Myocyte (in vitro differentiated cells): ENCODE measurements around the gene IL25. TPM values are rescaled to one million over a fixed set of nuclear protein-coding genes. Genes with fewer than 3 reads are reported as not detected.
A peak's percentile ranks its signal among the peaks of the same experiment; 100 is the strongest.

Experiments
- DNase-seq: peaks from one replicate; pipeline ENCODE4 v3.0.0-alpha.2; 2012; ENCODE audit warnings: low read depth
- total RNA-seq: library from RNA; depleted of rRNA; stranded (reverse); fragments of >200 nt; gene quantifications from 2 replicates; pipeline ENCODE4 v1.2.3, GENCODE V29; 2014

The IL25 gene
- total RNA-seq, 1 donor from 2014 or later, result not detected

DNA sequence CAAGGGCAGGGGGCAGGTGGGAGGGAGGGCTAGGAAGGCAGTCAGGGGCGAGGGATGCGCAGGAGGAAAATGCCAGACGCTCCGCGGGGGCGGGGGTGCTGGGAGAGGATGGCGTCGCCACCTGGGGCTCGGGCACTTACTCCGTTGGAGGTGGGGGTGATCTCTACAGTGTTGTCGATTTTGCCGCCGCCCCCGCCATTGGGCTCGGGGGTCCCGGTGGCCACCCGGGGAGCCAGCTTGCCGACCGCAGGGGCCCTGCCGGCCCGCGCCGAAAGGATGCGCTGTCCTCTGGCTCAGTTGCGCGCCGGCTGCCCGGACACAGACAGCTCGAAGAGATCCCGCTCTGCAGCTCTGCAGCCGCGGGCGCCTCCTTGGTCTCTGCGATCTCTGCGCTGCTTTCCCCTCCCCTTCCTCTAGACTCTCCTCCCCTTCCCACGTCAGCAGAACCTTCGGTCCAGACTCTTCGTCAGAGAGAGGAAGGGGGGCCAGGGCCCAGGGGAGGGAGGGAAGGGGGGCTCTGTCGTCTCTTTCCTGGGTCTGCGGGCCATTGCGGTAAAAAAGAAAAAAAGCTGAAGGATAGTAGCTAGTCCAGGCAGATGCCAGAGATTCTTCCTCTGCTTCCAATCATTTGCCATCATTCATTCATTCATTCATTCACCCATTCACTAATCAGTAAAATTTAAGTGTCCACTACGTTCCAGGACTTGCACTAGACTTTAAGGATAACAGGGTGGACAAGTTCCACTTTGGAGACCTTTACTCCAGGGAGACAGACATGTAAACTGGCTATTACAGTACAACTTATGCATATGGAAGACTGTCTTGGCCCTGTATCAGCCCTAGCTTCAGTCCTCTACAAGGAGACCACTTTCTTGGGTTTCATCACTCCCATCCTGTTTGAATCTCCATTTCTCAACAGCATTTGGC is 19.8 kb upstream of the IL25 start, which contains the start of gene SLC22A17:
Gene SLC22A17 (minus strand): TSS at position 382 of the 927 bp plus-strand sequence.
- DNase-seq, result peak; percentile 69

- DNase-seq, result no peak
These were observed 19.2 kb upstream of the IL25 start for GRCh38 chr14:23353433-23353780.

DNA sequence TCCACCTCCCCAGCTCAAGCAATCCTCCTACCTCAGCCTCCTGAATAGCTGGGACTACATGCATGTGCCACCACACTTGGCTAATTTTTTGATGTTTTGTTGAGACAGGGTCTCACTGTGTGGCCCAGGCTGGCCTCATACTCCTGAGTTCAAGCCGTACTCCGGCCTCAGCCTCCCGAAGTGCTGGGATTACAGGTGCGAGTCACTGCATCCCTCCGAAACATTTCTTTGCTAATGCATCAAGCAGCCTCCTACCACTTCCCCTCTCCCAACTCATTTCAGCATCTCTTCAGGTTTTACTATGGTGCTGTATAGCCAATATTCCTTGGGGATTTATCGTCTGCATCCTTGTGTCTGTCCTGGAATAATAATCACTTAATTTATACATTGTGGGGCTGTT is 17.6 kb upstream of the IL25 start:
- DNase-seq, result no peak

DNA sequence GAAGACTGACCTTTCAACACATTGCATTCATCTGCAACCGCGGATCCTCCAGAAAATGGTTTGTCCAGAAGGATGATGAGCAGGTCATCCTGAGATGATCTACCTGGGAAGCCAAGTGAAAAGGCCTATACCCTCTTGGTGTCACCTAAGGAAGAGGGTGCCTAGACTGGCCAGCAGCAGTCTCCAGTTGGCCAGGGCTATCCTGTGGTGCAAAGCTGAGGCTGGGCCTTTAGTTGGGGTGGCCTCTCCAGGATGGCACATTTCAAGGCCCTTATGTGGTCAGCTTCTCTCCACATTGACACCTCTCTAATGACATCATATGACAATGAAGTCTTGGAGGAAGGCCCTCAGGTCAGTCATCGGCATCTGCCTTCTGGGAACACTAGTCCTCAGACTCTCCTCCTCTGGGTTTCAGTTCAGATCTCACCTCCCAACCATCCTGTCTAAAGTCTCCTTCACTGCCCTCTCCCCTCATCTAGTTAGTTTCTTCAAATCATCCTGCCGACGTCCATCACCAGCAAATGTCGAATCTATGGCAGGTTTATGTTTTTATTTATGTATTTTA is 16.7 kb upstream of the IL25 start:
- DNase-seq, result no peak

GRCh38 chr14:23356662-23357061 is 15.9 kb upstream of the IL25 start:
- no peak for DNase-seq

DNA sequence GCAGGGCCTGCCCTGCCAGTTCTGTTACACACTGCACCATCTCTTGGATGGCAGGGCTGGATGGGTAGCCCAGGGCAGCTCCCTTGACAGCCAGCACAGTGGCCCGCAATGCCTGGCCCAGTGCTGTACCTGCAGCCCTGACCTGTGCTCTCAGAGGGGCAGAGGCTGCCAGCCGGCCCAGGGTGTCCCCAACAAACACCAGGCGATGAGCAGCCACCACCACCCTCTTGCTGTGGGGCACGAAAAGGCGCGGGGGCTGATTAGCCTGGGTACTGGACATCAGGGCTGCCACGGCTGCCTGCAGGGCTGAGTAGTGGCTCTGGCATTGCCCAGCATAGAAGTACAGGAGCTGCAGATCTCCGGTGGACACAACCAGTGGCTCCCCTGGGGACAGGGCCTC is 15.3 kb upstream of the IL25 start:
- DNase-seq, result no peak

GRCh38 chr14:23358042-23358441 is 14.6 kb upstream of the IL25 start:
- DNase-seq, result no peak

GRCh38 chr14:23358553-23359166 is 13.9 kb upstream of the IL25 start:
- no peak for DNase-seq

- DNase-seq, result no peak
These were observed 13.4 kb upstream of the IL25 start for GRCh38 chr14:23359167-23359626.

DNA sequence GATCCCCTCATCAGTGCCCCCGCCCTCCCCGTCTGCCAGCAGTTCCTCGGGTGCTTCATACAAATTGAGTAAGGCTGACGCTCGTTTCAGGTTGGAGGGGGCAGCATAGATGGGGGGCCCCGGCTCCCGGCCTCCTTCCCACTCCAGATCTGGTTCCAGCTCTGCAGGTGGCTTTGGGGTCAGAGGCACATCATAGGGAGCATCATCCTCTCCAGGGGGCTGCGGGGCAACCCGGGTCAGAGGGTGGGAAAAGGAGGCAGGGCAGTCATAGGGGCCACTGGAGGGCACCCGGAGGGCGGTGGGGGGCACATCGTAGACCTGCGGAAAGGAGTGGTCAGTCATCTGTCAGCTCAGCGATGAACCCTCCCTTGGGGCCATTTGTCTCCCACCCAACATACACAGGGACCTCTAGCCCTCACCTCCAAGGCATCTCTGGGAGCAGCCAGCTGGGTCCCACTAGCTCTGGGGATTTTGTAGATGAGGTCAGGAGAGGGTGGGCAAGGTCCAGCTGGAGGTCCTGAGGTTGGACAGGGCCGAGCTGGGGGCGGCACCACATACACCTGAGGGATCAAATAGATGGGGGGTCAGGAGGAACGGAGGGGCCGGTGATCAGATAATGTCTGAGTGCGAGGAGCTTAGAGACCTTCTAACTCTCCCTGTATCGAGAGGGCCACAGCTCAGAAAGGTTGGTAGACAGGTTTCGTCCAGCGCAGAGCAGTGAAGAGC is 12.7 kb upstream of the IL25 start:
- no peak for DNase-seq

DNA sequence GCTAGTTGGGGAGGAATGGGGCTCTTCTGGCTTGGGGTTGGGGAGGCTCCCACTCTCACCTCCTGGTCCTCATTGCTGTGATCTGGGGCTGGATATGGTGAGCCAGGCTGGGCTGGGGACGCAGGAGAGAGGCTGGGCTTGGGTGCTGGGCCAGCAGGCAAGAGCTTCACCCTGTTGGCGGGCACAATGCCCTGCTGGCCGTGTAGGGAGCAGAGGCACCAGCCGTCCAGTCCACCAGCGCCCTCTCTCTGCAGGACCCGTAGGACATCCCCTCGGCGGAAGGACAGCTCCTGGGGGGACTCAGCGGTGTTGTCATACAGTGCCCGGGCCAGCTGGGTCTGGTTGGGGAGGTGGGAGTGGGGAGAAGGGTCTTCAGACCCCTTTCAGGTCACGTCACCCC is 12.1 kb upstream of the IL25 start:
- DNase-seq, result no peak

DNA sequence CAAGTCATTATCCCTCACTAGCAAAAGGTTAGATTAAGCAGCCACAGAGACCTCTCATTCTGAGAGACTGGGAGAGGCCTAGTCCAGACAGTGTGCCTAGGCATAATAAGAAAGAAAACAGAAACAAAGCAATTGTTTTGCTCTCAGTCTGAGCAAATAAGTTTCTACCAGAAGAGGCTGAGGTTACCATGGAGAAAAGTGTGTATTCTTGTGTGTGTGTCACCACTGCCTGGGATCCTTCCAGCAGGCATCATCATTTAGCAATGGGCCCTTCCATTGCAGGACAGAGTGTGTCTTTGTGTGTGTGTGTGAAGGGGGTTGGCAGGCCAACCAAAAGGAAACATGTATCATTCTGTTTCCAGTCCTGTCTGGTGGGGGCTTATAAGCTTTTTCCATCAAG is 11.3 kb upstream of the IL25 start:
- no peak for DNase-seq

- no peak for DNase-seq
These were observed 10.8 kb upstream of the IL25 start for GRCh38 chr14:23361763-23362162.

- no peak for DNase-seq
These were observed 10.4 kb upstream of the IL25 start for GRCh38 chr14:23362200-23362599.

DNA sequence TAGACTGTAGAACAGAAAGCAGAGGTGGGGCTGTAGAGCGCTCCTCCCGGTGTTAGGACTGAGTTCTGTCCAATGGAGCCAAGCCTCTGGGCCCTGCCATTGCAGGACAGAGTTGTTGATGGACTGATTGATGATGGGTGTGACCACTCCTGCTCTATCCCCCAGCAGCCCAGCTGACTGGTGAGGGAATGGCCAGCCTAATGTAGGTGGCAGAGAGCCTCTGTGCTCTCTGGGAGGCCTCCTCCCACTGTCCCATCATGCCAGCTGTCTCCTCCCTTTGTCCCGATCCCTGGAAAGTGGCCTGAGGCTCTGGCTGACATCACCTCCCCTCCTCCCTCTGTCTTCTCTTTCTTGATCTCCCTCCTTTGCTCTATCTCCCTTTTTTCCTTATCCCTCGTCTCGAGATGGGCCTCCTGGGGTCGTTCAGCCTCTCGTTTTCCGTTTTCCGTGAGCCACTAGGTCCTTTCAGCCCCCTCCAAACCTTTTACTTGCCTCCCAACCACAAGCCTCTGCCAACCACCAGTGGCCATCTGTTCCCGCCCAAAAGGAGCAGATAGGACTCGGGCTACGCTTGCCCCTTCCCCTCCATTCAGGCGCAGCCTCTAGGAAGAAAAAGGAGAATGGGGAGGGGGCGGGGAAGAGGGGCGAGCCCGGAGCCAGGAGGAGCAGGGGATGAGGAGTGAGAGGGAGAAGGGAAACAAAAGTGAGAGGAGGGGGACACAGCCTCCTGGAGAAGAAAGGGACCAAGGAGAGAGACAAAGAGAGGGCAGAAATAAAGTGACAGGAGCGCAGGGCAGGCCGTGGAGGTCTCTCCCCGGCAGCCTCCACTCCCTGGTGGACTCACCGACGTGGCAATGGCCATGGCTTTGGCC is 8.2 kb upstream of the IL25 start:
- no peak for DNase-seq

GRCh38 chr14:23365036-23365731 is 7.4 kb upstream of the IL25 start, which contains the start of gene EFS:
Gene EFS, minus strand, starts transcription at chr14:23365172. Its CDS starts 147 bp downstream, at chr14:23365025.
- no peak for DNase-seq

DNA sequence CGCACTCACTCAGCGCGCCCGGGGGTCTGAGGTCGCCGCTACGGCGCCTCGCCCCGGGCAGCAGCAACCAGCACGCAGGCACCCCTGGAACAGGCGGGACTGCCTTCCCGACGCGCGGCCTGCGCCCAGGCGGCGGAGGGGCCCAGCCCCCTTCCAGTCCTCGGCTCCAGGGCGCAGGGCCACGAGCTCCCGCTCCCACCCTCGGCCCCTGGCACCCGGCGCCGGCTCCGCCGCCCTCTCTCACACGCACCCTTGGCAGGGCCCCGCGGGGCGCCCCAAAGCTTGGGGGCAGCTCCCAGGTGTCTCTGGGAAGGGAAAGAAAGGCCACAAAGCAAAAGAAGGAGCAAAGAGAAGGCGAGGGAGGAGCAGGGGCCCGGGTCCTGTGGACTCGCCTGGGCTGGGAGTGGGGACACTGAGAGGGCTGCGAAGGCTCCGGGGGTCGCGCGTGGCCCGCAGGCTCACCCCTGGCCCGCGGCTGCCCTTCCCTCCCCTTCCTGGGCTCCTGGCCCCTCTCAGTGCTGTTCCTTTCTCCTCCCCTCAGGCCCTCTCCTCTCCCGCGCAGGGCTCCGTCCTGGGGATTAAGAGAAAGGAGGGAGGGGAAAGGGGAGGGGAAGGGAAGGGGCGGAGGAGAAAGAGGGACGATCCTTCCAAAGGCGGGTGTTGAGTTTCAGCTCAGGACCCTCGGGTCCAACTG is 6.7 kb upstream of the IL25 start:
- DNase-seq, result no peak

DNA sequence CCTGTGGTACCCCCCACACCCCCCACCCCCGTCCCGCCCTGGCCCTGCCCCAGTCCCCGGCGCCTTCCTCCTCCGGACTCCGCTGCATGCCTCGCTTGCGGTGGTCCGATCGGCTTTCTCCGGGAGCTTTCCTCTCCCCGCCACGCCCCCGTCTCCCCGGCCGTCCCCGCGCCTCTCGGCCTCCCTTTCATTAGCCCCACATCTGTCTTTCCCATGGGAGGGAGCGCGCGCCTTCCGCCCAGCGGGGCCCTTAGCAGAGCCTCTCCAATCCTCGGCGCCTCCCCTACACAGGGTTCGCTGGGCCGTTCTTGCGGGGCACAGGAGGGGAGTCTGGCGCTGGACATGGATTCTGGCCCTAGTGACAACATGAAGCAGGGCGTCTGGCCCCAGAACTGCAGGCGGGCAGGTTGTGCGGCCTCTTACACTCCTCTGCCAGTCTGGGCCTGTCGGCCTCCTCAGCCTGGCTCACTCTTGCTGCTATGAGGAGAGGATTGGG is 6.1 kb upstream of the IL25 start:
- DNase-seq, result no peak

DNA sequence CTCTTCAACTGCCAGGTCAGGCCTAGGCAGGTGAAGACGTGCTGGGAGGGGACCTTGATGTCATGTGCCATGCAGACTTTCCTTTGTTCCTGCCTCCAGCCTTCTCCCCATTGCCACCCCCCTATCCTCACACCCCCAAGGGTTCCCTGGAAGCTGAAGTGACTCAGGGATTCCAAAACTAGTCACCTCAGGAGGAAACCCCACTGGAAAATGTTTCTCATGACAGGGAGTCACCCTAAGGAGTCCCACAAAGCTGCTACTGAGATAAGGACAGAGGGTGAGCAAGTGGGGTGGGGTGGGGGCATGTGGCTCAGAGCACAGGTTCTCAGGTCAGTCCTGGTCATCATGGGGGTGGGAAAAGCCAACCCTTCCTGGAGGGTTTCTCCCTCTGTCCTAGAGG is 2.4 kb upstream of the IL25 start:
- no peak for DNase-seq
